Kidney tubule cell (primary cell): ENCODE data around the gene TXNL4A.

Source experiments
- DNase-seq: peaks from one replicate; pipeline ENCODE4 v3.0.0-alpha.2; 2018; ENCODE audit warnings: low spot score

The TXNL4A gene

GRCh38 chr18:79935925-79936324, 52.4 kb downstream of the TXNL4A start:
- no peak for DNase-seq

DNA sequence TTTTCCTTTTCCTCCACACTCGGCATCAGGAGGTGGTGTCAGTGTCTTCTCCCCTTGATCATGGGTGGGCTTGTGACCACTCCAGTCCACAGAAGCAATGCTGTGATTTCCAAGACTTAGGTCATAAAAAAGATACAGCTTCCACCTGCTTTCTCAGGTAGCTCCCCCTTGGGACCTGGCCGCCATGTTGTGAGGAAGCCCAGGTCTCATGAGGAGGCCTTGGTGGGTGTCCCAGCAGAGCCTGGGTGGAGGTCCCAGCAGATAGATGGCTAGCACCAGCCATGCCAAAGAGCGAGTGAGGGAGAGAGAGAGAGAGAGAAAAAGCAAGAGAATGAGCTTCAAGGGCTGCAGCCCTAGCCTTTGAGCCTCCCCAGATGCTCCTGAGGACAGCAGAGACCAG, 52.9 kb downstream of the TXNL4A start:
- no peak for DNase-seq

GRCh38 chr18:79935098-79935480, 53.3 kb downstream of the TXNL4A start:
- DNase-seq: no peak

GRCh38 chr18:79934311-79935097, 53.9 kb downstream of the TXNL4A start:
- no peak for DNase-seq

GRCh38 chr18:79933765-79934164, 54.6 kb downstream of the TXNL4A start:
- DNase-seq: no peak

DNA sequence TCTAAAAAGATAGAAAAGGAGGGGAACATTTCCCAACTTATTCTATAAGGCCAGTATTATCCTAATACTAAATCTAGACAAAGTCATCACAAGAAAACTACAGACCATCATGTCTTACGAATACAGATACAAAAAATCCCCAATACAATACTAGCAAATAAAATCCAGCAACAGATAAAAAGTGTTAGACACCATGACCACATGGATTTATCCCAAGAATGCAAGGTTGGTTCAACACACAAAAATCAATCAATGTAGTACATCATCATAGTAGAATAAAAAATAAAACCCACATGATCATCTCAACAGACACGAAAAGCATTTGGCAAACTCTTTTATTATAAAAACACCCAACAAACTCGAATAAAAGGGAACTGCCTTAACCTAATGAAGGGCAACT, 55.5 kb downstream of the TXNL4A start:
- no peak for DNase-seq

DNA sequence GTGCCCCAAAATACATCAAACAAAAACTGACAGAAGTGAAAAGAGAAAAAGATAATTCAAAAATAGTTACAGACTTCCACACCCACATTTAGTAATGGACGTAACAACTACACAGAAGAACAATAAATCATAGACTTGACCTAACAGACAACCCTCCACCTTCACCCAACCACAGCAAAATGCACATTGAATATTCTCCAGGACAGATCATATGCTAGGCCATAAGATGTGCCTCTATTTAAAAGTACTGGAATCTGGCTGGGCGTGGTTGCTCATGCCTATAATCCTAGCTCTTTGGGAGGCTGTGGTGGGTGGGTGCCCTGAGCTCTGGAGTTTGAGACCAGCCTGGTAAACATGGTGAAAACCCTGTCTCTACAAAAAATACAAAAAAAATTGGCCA, 56.9 kb downstream of the TXNL4A start:
- no peak for DNase-seq

DNA sequence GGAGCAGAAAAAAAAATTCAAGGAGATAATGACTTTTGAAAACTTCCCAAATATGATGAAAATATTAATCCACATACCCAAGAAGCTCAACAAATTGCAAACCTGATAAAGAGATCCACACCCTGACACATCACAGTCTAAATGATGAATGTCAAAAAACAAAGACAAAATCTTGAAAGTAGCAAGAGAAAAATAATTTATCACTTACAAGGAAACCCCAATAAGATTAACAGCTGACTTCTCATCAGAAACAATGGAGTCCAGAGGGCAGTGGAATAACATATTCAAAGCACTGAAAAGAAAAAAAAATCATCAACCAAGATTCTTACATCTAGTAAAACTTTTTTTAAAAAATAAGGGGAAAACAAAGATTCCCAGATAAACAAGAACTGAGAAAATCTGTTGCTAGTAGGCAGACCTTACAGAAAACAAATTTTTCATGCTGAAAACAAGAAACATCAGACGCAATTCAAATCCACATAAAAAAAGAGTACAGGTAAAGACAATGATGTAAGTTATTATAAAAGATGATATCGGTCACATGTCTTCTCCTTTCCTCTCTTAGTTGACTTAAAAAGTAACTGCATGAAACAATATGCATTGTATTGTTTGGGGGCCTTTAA, 58.2 kb downstream of the TXNL4A start:
- DNase-seq: no peak

GRCh38 chr18:79928563-79928960, 59.8 kb downstream of the TXNL4A start:
- no peak for DNase-seq

DNA sequence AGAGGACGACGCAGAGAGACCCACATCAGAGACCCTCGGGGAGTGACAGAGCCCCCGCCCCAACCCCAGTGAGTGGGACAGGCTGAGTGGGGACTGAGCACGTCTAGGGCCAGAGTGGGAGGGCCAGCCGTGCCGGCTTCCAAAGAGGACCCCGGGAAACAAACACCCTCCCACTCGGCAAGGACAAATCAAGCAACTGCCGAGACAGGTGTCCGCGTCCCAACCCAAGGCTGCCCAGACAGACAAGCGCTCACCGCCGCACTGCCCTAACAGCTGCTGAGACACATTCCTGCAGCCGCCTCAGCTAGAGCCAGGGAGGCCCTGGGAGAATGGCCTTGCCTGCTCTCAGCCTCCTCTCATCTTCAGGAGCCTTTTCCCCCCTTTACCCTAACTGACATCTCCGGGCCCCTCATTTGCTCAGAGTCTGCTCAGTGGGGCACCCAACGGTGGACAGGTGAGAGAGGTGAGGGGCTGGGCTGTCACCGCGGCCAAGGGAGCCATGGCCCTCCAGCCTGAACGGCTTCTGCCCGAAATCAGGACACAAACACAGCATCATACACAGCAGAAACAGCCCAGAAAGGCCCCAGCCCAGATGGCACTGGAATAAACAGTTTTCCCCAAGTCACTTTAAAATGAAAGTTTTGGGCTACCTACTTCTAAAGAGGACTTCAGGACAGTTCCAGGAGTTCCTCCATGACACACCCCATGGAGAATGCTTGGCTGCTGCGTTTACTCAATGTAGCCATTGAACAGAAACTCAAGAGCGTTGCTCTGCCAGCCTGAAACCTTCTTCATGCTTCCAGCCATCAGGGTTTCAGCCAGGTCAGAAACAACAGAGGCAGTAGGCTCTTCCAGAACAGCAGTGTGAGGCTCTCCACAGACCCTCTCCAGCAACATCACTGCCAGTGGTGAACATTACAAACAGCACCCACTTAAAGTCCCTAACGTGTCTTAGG, 60.5 kb downstream of the TXNL4A start:
- no peak for DNase-seq

GRCh38 chr18:79926715-79927606, 61.4 kb downstream of the TXNL4A start:
- DNase-seq: no peak

GRCh38 chr18:79926306-79926705, 62.1 kb downstream of the TXNL4A start:
- DNase-seq: no peak

DNA sequence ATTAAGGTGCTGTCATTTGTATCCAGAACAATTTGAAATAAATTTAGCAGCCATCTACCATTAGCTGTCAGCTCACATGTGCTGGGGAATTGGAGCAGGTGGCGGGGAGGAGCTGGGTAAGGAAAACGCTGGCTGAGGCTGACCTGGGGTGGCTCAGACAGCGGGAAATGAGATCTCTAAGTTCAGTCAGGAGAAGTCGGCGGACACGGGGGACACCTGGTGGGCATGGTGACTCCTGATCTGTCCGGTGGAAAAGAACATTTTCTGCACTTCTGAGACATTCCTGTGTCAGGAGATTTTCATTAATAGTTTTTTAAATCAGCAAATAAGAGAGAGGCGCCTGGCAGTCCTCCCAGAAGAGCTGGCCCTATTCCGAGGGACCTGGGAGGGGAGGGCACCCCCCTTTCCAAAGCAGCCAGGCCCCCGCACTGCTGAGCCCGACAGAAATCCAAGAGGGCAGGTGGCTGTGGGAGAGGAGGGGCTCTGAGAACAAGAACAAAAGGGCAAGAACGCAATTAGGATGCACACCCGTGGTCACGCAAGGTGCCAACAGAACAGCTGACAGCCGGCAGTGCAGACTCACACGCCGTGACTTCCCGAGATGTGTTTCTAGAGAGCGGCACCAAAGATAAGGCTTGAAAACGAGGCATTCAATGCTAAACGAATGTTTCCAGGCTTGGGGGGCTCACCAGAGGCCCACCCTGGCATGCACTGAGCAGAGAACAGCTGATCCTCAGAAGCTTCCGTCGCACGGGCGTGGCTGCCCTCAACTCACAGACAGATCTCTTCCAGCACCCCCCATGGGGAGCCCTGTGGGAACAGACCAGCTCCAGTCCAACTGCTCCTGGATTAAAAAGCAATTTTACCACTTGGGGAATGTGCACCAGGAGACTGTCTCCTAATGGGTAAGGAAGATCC, 63.3 kb downstream of the TXNL4A start:
- no peak for DNase-seq

DNA sequence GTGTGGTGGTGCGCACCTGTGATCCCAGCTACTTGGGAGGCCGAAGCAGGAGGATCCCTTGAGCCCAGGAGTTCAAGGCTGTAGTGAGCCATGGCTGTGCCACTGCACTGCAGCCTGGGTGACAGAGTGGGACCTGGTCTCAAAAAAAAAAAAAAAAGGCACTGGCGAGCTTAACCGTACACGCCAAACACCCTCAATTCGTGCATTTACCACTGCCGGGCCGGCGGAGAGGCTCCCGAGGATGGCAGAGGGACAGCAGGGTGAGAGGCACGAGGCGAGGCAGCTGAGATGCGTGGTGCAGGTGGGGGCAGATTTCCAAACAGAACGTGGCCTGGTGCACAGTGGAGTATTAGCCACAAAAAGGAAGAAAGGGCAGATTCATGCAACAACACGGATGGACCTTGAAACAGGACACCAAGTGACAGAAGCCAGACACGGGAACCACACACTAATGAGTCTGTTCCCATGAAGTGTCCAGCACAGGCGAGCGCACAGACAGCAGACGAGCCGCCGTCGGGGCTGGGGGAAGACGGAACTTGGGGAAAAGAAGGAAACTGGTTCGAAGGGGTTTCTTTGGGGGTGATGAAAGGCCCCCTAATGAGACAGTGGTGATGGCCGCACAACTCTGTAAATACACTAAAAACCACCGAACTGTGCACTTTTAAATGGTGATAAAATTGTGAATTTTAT, 64.3 kb downstream of the TXNL4A start:
- no peak for DNase-seq

- DNase-seq: no peak
These were observed 65.4 kb downstream of the TXNL4A start for GRCh38 chr18:79922971-79923411.

DNA sequence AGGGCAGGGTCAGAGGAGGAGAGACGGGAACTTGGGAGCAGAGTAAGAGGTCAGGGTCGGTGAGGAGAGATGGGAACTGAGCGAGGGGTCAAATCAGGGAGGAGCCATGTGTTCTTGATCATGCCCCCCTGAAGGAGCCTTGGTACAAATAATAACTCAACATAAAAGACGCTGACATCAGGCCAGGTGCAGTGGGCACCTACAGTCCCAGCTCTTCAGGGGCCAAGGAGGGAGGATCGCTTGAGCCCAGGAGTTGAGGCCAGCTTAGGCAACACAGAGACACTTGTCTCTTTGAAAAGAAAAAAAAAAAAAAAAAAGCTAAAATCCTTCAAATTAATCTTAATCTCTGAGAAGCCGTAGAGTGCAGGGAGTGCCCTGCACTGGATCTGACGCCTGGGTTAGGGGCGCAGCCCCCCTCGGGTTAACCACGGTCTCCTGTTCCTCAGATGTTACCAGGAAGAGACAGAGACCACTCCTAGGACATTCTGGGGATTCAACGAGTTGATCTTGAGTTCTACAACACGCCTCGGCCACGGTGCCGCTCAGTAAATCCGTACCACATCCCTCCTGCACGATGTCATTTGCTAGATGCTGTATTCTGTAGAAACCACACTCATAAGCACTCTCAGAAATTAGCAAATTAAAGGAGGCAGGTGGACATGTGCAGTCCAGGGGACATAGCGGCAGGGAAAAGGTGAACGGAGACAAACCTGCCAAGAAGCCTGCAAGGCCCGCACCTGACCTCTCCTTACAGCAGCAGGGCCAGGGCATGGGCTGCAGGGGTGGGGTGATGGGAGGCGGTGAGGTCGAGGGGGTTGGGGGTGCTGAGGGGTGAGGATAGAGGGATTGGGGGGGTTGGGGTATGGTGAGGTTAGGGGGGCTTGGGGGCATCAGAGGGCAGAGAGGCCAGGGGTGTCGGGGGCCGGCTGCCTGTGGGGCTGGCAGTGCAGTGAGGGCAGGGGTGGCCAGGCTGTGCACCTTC, 66.1 kb downstream of the TXNL4A start:
- DNase-seq: no peak
